Natural killer cell (primary cell): ENCODE measurements around the gene CD52. TPM values are rescaled to one million over a fixed set of nuclear protein-coding genes. Genes with fewer than 3 reads are reported as not detected.

Source experiments
- ATAC-seq, 3 donors: fragments of 150-1000 bp in 2 of 3; fragments of 200-7000 bp in 1 of 3; cut with Tn5 transposase; 1 replicate in 1 of 3; 2 replicates in 2 of 3; pipeline ENCODE4 v1.10.0; 2021; ENCODE audit warnings: mild to moderate bottlenecking in 2 of 3, moderate library complexity in 2 of 3
- DNase-seq, 2 donors: peaks; one replicate each; pipeline versions ENCODE4 v3.0.0 to v3.0.0-alpha.2; 2013 to 2021; ENCODE audit warnings: mixed read lengths in 1 of 2
- H3K27ac ChIP-seq: one replicate; pipeline ENCODE4 v1.5.1; 2013; ENCODE audit warnings: mild to moderate bottlenecking, low read length
- H3K27me3 ChIP-seq: one replicate; pipeline ENCODE4 v1.6.1; 2013; ENCODE audit warnings: low read length; ENCODE audit not compliant: control insufficient read depth, insufficient read depth
- H3K36me3 ChIP-seq: one replicate; pipeline ENCODE4 v1.6.1; 2013; ENCODE audit warnings: low read length; ENCODE audit not compliant: control insufficient read depth, insufficient read depth
- H3K4me1 ChIP-seq: one replicate; pipeline ENCODE4 v1.6.1; 2013; ENCODE audit warnings: low read length; ENCODE audit not compliant: control insufficient read depth, insufficient read depth
- H3K4me3 ChIP-seq: one replicate; pipeline ENCODE4 v1.5.1; 2013; ENCODE audit warnings: low read length
- H3K9me3 ChIP-seq: one replicate; pipeline ENCODE4 v1.6.1; 2013; ENCODE audit warnings: low read length; ENCODE audit not compliant: control insufficient read depth, insufficient read depth
- H3K27ac Mint-ChIP-seq, 2 donors: one replicate each; pipeline ENCODE4 v1.8.0; 2022; ENCODE audit warnings: mild to moderate bottlenecking in 2 of 2, mixed read lengths in 2 of 2, moderate library complexity in 1 of 2
- H3K27me3 Mint-ChIP-seq, 2 donors: one replicate each; pipeline ENCODE4 v1.8.0; 2022; ENCODE audit warnings: low read depth in 2 of 2, mixed read lengths in 2 of 2
- H3K36me3 Mint-ChIP-seq: one replicate; pipeline ENCODE4 v1.8.0; 2022; ENCODE audit warnings: mixed read lengths
- H3K4me1 Mint-ChIP-seq, 2 donors: one replicate each; pipeline ENCODE4 v1.8.0; 2022; ENCODE audit warnings: mixed read lengths in 2 of 2
- H3K4me3 Mint-ChIP-seq: one replicate; pipeline ENCODE4 v1.8.0; 2022; ENCODE audit warnings: mild to moderate bottlenecking, moderate library complexity, mixed read lengths
- H3K9me3 Mint-ChIP-seq, 2 donors: one replicate each; pipeline ENCODE4 v1.8.0; 2022; ENCODE audit warnings: mixed read lengths in 2 of 2
- WGBS: methylation state at CpG from one replicate; pipeline ENCODE4 v1.1.7; 2013; ENCODE audit warnings: missing lambda C conversion rate; ENCODE audit not compliant: insufficient coverage; 5-methylcytosine and 5-hydroxymethylcytosine counted together
- intact Hi-C: fragments of 100-400 bp; cut with micrococcal nuclease; formaldehyde crosslinking; loops from one replicate; pipeline ENCODE4 v1.14.2; 2022
- total RNA-seq, 4 donors: library from RNA; stranded (reverse); fragments of 120-200 nt in 1 of 4; gene quantifications; one replicate each; pipeline versions ENCODE4 v1.2.3 to v1.2.4, GENCODE V29; 2013 to 2022
- TF ChIP-seq, protein P1 (sequence below): fragments of 200-600 bp; IDR thresholded peaks from one replicate; pipeline ENCODE4 v1.8.0; 2022; ENCODE audit warnings: antibody characterized with exemption

Gene CD52
- total RNA-seq, 3 donors from 2014 or later (not counting 1 experiment from before 2014, with no cell fraction given), result 454 to 485 (median 482) TPM

DNA sequence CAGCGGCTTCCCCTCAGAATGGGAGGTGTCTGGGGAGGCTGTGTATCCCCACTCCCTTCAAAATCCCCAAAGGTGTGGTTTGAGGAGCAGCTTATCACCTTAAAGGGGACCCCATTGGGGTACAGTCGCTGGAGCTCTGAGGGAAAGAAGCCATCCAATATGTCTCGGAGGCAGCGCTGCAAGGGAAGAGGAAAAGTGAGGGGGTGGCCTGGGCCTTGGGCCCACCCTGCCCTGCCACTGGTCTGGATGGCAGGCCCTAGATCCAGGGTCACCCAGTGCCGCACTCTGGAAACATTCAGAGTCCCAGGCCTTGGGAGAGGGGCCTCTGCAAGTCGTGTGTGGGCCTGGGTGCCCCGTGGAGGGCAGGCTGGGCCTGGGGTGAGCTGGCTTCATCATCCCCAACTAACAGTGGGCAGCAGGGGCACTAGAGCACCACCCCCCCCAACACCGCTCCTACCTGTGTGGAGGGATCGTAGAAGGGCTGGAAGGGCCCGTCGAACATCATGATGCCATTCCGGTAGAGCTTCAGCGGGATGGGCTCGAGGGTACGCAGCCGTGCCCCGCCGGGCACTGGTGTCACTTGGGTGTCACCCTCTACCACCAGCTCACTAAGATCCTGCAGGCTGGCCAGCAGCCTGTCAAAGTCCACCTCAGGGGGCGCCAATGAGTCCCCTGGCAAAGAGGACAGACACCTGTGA, 32.2 kb upstream of the CD52 start:
- H3K4me3 Mint-ChIP-seq, result peak overlapping the region; percentile 81
- DNase-seq (peak in 1 of 2 donors; percentile 63), ATAC-seq (no peak)
- Histone ChIP-seq H3K4me3 (no peak overlapping the region), H3K27me3 (no peaks in the 10 kb centered on the region), H3K4me1 (peaks cover 100% of the 10 kb centered on the region), H3K27ac (peak overlapping the region; percentile 92), H3K9me3 (no peaks in the 10 kb centered on the region), H3K36me3 (peaks cover 26% of the 10 kb centered on the region)
- H3K27ac Mint-ChIP-seq, result peak overlapping the region; percentile 86 to 96
- peaks cover 78 to 93% of the 10 kb centered on the region in 2 donors for H3K4me1 Mint-ChIP-seq
- intact Hi-C loops, result loop anchor here (2.0 kb wide), 2 partner anchors 35 to 105 kb away; no protein-coding TSS in a partner anchor
- no peaks in the 10 kb centered on the region for H3K36me3 Mint-ChIP-seq
- WGBS, result 89% methylated on average over 19 of the region's 19 CpGs
- H3K27me3 Mint-ChIP-seq, result no peaks in the 10 kb centered on the region
- TF ChIP-seq, protein P1, sequence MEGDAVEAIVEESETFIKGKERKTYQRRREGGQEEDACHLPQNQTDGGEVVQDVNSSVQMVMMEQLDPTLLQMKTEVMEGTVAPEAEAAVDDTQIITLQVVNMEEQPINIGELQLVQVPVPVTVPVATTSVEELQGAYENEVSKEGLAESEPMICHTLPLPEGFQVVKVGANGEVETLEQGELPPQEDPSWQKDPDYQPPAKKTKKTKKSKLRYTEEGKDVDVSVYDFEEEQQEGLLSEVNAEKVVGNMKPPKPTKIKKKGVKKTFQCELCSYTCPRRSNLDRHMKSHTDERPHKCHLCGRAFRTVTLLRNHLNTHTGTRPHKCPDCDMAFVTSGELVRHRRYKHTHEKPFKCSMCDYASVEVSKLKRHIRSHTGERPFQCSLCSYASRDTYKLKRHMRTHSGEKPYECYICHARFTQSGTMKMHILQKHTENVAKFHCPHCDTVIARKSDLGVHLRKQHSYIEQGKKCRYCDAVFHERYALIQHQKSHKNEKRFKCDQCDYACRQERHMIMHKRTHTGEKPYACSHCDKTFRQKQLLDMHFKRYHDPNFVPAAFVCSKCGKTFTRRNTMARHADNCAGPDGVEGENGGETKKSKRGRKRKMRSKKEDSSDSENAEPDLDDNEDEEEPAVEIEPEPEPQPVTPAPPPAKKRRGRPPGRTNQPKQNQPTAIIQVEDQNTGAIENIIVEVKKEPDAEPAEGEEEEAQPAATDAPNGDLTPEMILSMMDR, result peak; percentile 12
- H3K9me3 Mint-ChIP-seq, result no peaks in the 10 kb centered on the region

GRCh38 chr1:26286064-26286416, 31.7 kb upstream of the CD52 start:
- no peaks in the 10 kb centered on the region for H3K27me3 Mint-ChIP-seq
- ATAC-seq, result no peak
- no peak overlapping the region for H3K4me3 ChIP-seq
- WGBS, result 85% methylated on average over 1 of the region's 2 CpGs
- peak overlapping the region; percentile 92 for H3K27ac ChIP-seq
- TF ChIP-seq, protein P1, result no peak
- peak overlapping the region; percentile 86 to 96 for H3K27ac Mint-ChIP-seq
- H3K9me3 ChIP-seq, result no peaks in the 10 kb centered on the region
- H3K9me3 Mint-ChIP-seq, result no peaks in the 10 kb centered on the region
- H3K36me3 ChIP-seq, result peaks cover 24% of the 10 kb centered on the region
- H3K27me3 ChIP-seq, result no peaks in the 10 kb centered on the region
- intact Hi-C loops, result no loop called here
- no peaks in the 10 kb centered on the region for H3K36me3 Mint-ChIP-seq
- H3K4me1 ChIP-seq, result peaks cover 100% of the 10 kb centered on the region
- H3K4me3 Mint-ChIP-seq, result peak overlapping the region; percentile 84
- no peak for DNase-seq
- H3K4me1 Mint-ChIP-seq, result peaks cover 75 to 90% of the 10 kb centered on the region in 2 donors

DNA sequence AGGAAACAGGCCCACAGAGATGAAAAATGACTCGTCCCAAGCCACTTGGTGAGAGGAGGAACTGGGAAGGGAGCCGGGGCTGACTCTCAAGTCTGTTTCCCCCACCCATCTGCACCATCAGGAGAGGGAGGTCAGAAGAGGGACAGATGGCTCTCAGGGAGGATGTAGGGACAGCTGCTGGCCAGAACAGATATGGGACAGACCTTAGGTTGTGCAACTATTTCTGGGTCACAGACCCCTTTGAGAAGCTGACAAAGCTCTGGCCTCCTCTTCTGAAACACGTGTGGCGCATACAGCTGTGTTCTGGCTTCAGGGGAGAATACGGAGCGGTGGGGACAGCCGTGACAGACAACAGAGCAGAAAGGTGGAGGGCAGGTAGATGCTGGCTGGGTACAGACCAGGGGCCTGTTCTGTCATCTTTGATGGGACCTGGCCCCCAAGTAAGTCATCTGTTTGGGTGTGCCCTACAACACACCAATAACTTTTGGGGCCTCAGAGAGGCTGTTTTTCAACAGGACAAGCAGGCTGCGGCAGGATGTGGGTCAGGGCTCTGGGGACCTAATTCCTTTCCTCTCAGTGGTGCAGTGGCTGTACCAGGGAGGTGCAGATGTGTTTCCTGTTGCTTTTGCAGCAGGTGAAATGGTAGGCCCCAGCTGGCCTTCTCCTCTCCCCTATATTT, 30.6 kb upstream of the CD52 start:
- DNase-seq (peak; percentile 49 to 85), ATAC-seq (peak; percentile 16 to 42 (median 38))
- 3% methylated on average over 8 of the region's 8 CpGs for WGBS
- TF ChIP-seq, protein P1, result no peak
- Mint-ChIP-seq H3K4me1 (peaks cover 68 to 91% of the 10 kb centered on the region in 2 donors), H3K27ac (peak overlapping the region; percentile 86 to 96), H3K9me3 (no peaks in the 10 kb centered on the region), H3K27me3 (no peaks in the 10 kb centered on the region), H3K4me3 (peak overlapping the region; percentile 84), H3K36me3 (no peaks in the 10 kb centered on the region)
- Histone ChIP-seq H3K36me3 (peaks cover 14% of the 10 kb centered on the region), H3K27me3 (no peaks in the 10 kb centered on the region), H3K4me3 (no peak overlapping the region), H3K4me1 (peaks cover 100% of the 10 kb centered on the region), H3K9me3 (no peaks in the 10 kb centered on the region), H3K27ac (peak overlapping the region; percentile 92)
- intact Hi-C loops, result no loop called here
